ENCODE results near the gene SORCS1.

Gene SORCS1

DNA sequence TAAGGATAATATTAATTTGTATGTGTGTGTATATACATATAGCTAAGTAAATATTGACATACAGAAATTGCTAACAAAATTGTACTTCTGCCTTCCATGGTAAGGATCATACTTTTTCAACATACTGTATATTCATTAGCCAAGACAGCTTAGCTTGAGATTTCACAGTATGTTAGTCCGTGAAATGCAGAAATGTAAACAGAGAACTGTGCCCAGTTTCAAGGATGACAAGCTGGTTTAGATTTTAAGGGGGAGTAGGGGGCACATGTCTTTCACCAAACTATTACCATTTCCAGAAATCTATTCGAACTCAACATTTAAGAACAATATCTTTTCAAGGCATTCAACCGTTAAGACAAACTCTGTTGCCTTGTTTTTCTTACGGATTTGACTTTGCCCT, 182.2 kb downstream of the SORCS1 start:
- DNase-seq = no peak

DNA sequence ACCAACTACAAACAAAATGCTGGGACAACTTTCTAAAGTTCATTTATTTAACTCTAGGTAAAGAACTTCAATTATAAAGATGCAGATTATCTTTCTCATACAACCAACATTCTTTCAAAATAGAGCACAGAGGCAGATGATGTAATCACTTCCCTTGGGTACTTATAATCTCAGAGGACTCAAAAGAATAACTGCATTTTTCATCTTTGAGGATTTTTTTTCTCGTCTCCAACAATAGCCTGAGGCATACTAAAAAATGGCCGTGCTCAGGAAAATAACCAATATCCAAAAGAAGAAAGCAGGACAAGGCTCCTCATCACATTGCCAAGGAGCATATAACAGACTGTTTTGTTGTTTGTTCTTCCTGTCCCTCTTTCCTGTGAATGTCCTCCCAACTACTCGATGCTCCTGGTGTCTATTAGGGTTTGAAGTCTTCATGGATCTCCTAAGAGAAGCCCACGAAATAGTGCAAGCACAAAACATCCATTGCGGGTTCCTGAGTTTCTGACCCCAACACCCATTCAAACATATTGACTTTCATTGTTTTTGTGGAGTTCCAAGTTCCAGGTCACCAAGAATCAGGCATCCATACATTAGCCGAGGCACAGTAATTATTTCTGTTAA, 182.9 kb downstream of the SORCS1 start:
- no peak for DNase-seq

- no peak for DNase-seq
Observed at GRCh38 chr10:106980495-106981451, 183.7 kb downstream of the SORCS1 start.

- no peak for DNase-seq
Observed at GRCh38 chr10:106978756-106979155, 185.8 kb downstream of the SORCS1 start.

DNA sequence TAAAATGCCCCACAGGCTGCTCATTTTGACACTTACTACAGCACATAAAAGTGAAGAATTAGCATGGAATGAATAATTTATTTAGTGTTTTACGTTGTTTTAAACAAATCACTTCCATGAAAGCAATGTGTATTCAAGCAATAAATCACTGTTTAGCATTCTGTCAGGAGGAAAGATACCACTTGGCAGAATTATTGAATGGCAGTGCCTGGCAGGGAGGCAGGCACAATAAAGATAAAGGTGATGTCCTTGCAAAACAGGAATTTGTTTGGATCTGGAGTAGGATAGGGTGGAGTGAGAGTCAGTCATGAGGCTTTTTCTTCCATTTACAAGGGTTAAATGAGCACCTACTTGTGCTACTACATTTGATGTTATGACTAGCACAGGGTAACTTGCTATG, 190.8 kb downstream of the SORCS1 start:
- DNase-seq = no peak

- no peak for DNase-seq
Observed at GRCh38 chr10:106973288-106973687, 191.2 kb downstream of the SORCS1 start.

- no peak for DNase-seq
Observed at GRCh38 chr10:106972381-106972780, 192.1 kb downstream of the SORCS1 start.

GRCh38 chr10:106971411-106971831, 193.1 kb downstream of the SORCS1 start:
- no peak for DNase-seq

DNA sequence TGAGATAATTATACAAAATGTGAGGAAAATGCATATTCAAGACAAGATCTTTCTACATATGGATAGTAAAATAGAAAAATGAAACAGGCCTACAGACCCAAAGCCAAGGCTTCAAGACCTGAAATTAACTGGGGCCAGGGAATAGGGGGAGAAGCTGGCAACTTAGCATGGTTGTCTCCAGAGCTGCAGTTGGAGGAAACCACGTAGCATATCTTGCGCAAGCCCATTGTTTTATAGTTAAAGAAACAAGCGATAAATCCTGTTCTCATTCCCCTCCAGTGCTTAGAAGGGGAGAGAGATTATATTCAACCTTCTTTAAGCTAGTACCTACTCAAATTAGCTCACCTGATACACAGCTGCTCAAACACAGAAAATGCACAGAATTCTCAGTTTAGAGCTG, 197.1 kb downstream of the SORCS1 start:
- no peak for DNase-seq

- no peak for DNase-seq
Observed at GRCh38 chr10:106960812-106961211, 203.7 kb downstream of the SORCS1 start.

DNA sequence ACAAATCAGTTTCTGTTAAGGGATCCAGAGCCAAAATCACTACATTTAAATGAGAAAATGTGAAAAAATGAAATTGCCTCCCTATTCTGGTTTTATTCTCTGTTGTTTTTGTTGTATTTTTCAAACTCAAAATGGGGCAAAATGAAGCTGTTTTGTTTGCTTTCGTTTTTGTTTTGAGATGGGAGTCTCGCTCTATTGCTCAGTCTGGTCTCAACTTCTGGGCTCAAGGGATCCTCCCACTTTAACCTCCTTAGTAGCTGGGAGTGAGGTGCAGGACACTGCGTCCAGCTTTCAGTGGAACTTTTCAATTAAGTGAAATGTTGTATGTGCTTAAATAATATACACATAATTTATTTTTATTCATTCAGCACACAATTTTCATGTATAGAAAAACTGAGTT, 205.0 kb downstream of the SORCS1 start:
- no peak for DNase-seq

GRCh38 chr10:106958589-106959361, 205.7 kb downstream of the SORCS1 start:
- no peak for DNase-seq

GRCh38 chr10:106957823-106958588, 206.5 kb downstream of the SORCS1 start:
- no peak for DNase-seq

GRCh38 chr10:106956216-106956915, 208.1 kb downstream of the SORCS1 start:
- DNase-seq = no peak

- DNase-seq = no peak
Observed at GRCh38 chr10:106955133-106955532, 209.4 kb downstream of the SORCS1 start.

DNA sequence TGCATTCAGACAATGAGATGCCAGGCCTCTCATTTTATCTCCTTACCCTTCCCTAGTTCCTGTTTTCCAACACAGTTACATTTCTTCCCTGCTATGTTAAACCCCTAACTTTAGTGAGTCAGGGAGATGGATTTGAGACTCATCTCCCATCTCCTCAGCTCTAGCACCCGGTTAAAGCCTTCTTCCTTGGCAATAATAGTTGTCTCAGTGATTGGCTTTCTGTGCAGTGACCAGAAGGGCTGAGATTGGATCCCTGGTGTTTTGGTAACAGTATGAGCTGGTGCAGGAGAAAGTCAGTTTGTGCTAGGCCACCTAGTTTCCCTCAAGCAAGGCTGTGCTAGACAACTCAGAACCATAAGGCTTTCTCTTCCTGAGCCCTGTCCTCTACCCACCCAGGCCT, 212.5 kb downstream of the SORCS1 start:
- DNase-seq = no peak

- DNase-seq = no peak
Observed at GRCh38 chr10:106949680-106950478, 214.6 kb downstream of the SORCS1 start.

DNA sequence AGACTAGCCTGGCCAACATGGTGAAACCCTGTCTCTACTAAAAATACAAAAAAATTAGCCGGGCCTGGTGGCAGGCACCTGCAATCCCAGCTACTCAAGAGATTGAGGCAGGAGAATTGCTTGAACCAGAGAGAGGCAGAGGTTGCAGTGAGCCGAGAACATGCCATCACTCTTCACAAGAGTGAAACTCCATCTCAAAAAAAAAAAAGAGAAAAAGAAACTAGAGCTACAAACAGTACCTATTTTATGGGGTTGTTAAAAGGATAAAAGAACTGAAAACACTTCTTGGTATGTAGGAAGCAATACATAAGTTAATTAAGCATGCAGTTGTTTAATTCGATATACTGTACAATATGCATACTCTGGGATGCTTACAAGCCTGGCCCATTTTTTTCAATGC, 216.9 kb downstream of the SORCS1 start:
- no peak for DNase-seq

DNA sequence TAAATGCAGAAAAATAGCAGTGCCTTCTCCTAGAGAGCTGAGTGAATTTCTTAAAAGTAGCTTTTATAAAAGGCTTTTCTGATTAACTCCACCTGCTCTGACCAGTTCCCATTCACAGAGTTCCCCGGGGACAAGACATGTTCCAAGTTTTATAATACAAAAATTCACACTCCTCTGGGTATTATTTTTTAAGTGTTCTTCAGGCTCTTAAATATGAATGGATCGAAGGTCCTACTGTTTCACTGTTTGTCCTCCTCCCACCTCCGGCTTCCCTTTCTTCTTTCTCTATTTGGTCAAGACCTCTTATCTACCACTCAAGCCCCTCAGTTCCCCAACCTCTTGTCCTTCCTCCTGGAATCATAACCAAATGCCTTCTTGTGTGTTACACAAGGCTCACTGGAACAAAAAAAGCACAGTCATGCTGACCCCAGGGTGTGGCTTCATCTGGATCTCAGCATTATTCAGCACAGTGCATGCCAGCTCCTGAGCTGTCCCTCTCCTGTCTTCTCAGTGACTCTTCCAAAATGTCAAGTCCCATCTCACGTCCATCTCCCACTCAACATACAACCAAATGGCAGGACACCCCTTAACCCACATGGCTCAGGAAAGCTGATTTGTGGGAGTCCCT, 222.4 kb downstream of the SORCS1 start:
- DNase-seq = no peak

GRCh38 chr10:106941297-106942034, 223.0 kb downstream of the SORCS1 start:
- no peak for DNase-seq

All from NCI-H2029 treated with DMSO at 0.1 percent for 48 hours (cell line).